PC-9 (cell line): ENCODE measurements around the gene ZNF93. TPM values are rescaled to one million over a fixed set of nuclear protein-coding genes. Genes with fewer than 3 reads are reported as not detected.

Source experiments
- BruUV-seq: library from RNA; stranded (reverse); fragments of 400-500 nt; replicated peaks from 2 replicates; lab custom pipeline; 2021; lab: Mats Ljungman, UMichigan
- CTCF ChIA-PET: fragments of 300-600 bp; sonication (Branson Sonifier 250); formaldehyde crosslinking; loops from one replicate; lab custom pipeline; 2022; ENCODE audit warnings: antibody characterized with exemption; lab: Charles Lee
- POLR2A ChIA-PET: fragments of 300-600 bp; sonication (Branson Sonifier 250); formaldehyde crosslinking; loops from one replicate; lab custom pipeline; 2022; ENCODE audit warnings: antibody characterized with exemption; ENCODE audit not compliant: unreplicated experiment; lab: Charles Lee
- DNase-seq, 2 experiments: peaks; one replicate each; pipeline versions ENCODE4 v3.0.0 to v3.0.0-alpha.2; 2015 to 2022; ENCODE audit warnings: mixed read lengths in 1 of 2
- H2AFZ ChIP-seq: fragments of 200-600 bp; sonication (generic); 2 replicates; pipeline ENCODE4 v1.8.1; 2017; ENCODE audit warnings: antibody characterized with exemption
- H3F3A ChIP-seq: fragments of 200-600 bp; sonication (generic); 2 replicates; pipeline ENCODE4 v1.8.1; 2017; ENCODE audit warnings: antibody characterized with exemption, mild to moderate bottlenecking, low read depth; ENCODE audit not compliant: insufficient read depth
- H3K27ac ChIP-seq: fragments of 200-600 bp; sonication (generic); 2 replicates; pipeline ENCODE4 v1.6.1; 2016; ENCODE audit warnings: mixed run types
- H3K27me3 ChIP-seq: fragments of 200-600 bp; sonication (generic); 2 replicates; pipeline ENCODE4 v1.6.1; 2016; ENCODE audit warnings: low read depth, mixed run types; ENCODE audit not compliant: insufficient read depth
- H3K36me3 ChIP-seq: fragments of 200-600 bp; sonication (generic); 2 replicates; pipeline ENCODE4 v1.6.1; 2016; ENCODE audit warnings: low read depth, mixed run types
- H3K4me1 ChIP-seq: fragments of 200-600 bp; sonication (generic); replicated peaks from 2 replicates; pipeline ENCODE4 v1.6.1; 2016; ENCODE audit warnings: mixed run types; ENCODE audit not compliant: insufficient read depth
- H3K4me2 ChIP-seq: fragments of 200-600 bp; sonication (generic); 2 replicates; pipeline ENCODE4 v1.6.1; 2017; ENCODE audit warnings: mixed run types
- H3K4me3 ChIP-seq: fragments of 200-600 bp; sonication (generic); 2 replicates; pipeline ENCODE4 v1.6.1; 2016; ENCODE audit warnings: mixed run types
- H3K79me2 ChIP-seq: fragments of 200-600 bp; sonication (generic); 2 replicates; pipeline ENCODE4 v1.6.1; 2017; ENCODE audit warnings: low read depth, mixed run types
- H3K9me2 ChIP-seq: fragments of 200-600 bp; sonication (generic); 2 replicates; pipeline ENCODE4 v1.8.1; 2017; ENCODE audit warnings: mild to moderate bottlenecking; ENCODE audit not compliant: insufficient read depth
- H3K9me3 ChIP-seq: fragments of 200-600 bp; sonication (generic); 2 replicates; pipeline ENCODE4 v1.8.1; 2016; ENCODE audit warnings: low read depth; ENCODE audit not compliant: insufficient read depth
- H4K20me1 ChIP-seq: fragments of 200-600 bp; sonication (generic); 2 replicates; pipeline ENCODE4 v1.8.1; 2017; ENCODE audit not compliant: insufficient read depth
- CTCF ChIP-seq: fragments of 200-600 bp; sonication (generic); conservative IDR thresholded peaks from 2 replicates; pipeline ENCODE4 v1.6.1; 2017; ENCODE audit warnings: mixed run types, antibody characterized with exemption, mild to moderate bottlenecking, moderate library complexity
- EZH2 ChIP-seq: fragments of 200-600 bp; sonication (generic); IDR thresholded peaks from 2 replicates; pipeline ENCODE4 v1.8.0; 2017; ENCODE audit warnings: antibody characterized with exemption, low read depth
- intact Hi-C: fragments of 100-400 bp; cut with micrococcal nuclease; formaldehyde crosslinking; loops from one replicate; pipeline ENCODE4 v1.10.0; 2022; ENCODE audit not compliant: unreplicated experiment
- total RNA-seq: library from RNA; stranded (reverse); gene quantifications from 2 replicates; pipeline ENCODE4 v1.2.3, GENCODE V29; 2021

ZNF93 gene
- total RNA-seq, 1 experiment from 2014 or later, result 4.1 TPM

- Histone ChIP-seq H3K9me2 (no peaks in the 10 kb centered on the region), H2AFZ (no peak overlapping the region), H3K4me1 (no peaks in the 10 kb centered on the region), H3K36me3 (peaks cover 18% of the 10 kb centered on the region), H3K27me3 (no peaks in the 10 kb centered on the region), H4K20me1 (no peaks in the 10 kb centered on the region), H3K79me2 (peaks cover 12% of the 10 kb centered on the region; the same call in 1 of the 2 replicates), H3F3A (no peaks in the 10 kb centered on the region), H3K9me3 (peaks cover 30% of the 10 kb centered on the region), H3K4me2 (no peak overlapping the region), H3K27ac (no peak overlapping the region), H3K4me3 (no peak overlapping the region)
- intact Hi-C loops, result no loop called here
- BruUV-seq, result no TSS peak
- CTCF ChIA-PET, result no interaction called here
- DNase-seq, result no peak
- POLR2A ChIA-PET, result no interaction called here
- TF ChIP-seq CTCF, result no peak
- TF ChIP-seq EZH2, result no peak
Measured at GRCh38 chr19:19909654-19910053, 8.9 kb downstream of the ZNF93 start.

- H3K79me2 ChIP-seq, result peaks cover 12% of the 10 kb centered on the region; the same call in 1 of the 2 replicates
- POLR2A ChIA-PET, result no interaction called here
- intact Hi-C loops, result no loop called here
Measured at GRCh38 chr19:19911150-19911549, 10.4 kb downstream of the ZNF93 start.

GRCh38 chr19:19914596-19914995 lies 13.8 kb downstream of the ZNF93 start:
- no TSS peak for BruUV-seq
- no peak overlapping the region for H2AFZ ChIP-seq
- peaks cover 20% of the 10 kb centered on the region; the same call in 1 of the 2 replicates for H3K9me3 ChIP-seq
- H3K36me3 ChIP-seq, result peaks cover 25% of the 10 kb centered on the region
- no peaks in the 10 kb centered on the region for H3K27me3 ChIP-seq
- H3K79me2 ChIP-seq, result no peaks in the 10 kb centered on the region
- no peaks in the 10 kb centered on the region for H3K4me1 ChIP-seq
- DNase-seq, result no peak
- no peak overlapping the region for H3K4me2 ChIP-seq
- POLR2A ChIA-PET, result interaction anchor here (0.6 kb wide), 1 partner anchor 143 kb away, joined by 4 read pairs; no protein-coding TSS in a partner anchor
- no peak for TF ChIP-seq CTCF
- no peak overlapping the region for H3K4me3 ChIP-seq
- no peaks in the 10 kb centered on the region for H3K9me2 ChIP-seq
- H3F3A ChIP-seq, result no peaks in the 10 kb centered on the region
- intact Hi-C loops, result no loop called here
- CTCF ChIA-PET, result no interaction called here
- no peak overlapping the region for H3K27ac ChIP-seq
- H4K20me1 ChIP-seq, result no peaks in the 10 kb centered on the region

More at GRCh38 chr19:19911150-19911549, 10.4 kb downstream of the ZNF93 start:
- BruUV-seq, result no TSS peak
- Histone ChIP-seq H3K9me2 (no peaks in the 10 kb centered on the region), H3F3A (no peaks in the 10 kb centered on the region), H3K4me3 (no peak overlapping the region), H3K4me1 (no peaks in the 10 kb centered on the region), H3K36me3 (peaks cover 25% of the 10 kb centered on the region), H4K20me1 (no peaks in the 10 kb centered on the region), H3K4me2 (no peak overlapping the region), H3K27me3 (no peaks in the 10 kb centered on the region), H3K27ac (no peak overlapping the region), H3K9me3 (peaks cover 33% of the 10 kb centered on the region), H2AFZ (no peak overlapping the region)
- CTCF ChIA-PET, result no interaction called here
- TF ChIP-seq EZH2 (no peak), CTCF (no peak)
- DNase-seq, result no peak
